Suppressor macrophage (primary cell): Measurements from ENCODE around the gene GSTCD.
"Not testable (repeated sequence)": the region's sequence is repeated elsewhere in the genome, so short reads cannot be mapped to it uniquely, and the experiment has no call there.

Experiments used
- DNase-seq, 4 experiments: peaks; one replicate each; pipeline ENCODE4 v3.0.0-alpha.2; 2020 to 2022

Gene GSTCD

GRCh38 chr4:105715692-105716278, 7.2 kb downstream of the GSTCD start:
- DNase-seq, result peak in 2 of 4 experiments; percentile 67 to 82

- no peak for DNase-seq
Measured at GRCh38 chr4:105719204-105719603, 10.6 kb downstream of the GSTCD start.

GRCh38 chr4:105725623-105726022, 17.0 kb downstream of the GSTCD start:
- no peak for DNase-seq

GRCh38 chr4:105729895-105730294, 21.3 kb downstream of the GSTCD start:
- DNase-seq, result not testable (repeated sequence)

GRCh38 chr4:105735217-105735616, 26.6 kb downstream of the GSTCD start:
- not testable (repeated sequence) for DNase-seq

- DNase-seq, result no peak
Measured at GRCh38 chr4:105741548-105741947, 33.0 kb downstream of the GSTCD start.

- no peak for DNase-seq
Measured at GRCh38 chr4:105748222-105748621, 39.6 kb downstream of the GSTCD start.

- DNase-seq, result no peak
Measured at GRCh38 chr4:105751718-105752299, 43.2 kb downstream of the GSTCD start.

GRCh38 chr4:105753361-105753760, 44.8 kb downstream of the GSTCD start:
- DNase-seq, result no peak

- peak in 3 of 4 experiments; percentile 2 to 23 (median 17) for DNase-seq
Measured at GRCh38 chr4:105755375-105755774, 46.8 kb downstream of the GSTCD start.

- DNase-seq, result no peak
Measured at GRCh38 chr4:105758958-105759357, 50.4 kb downstream of the GSTCD start.

GRCh38 chr4:105765690-105766407, 57.3 kb downstream of the GSTCD start:
- DNase-seq, result peak in 1 of 4 experiments; percentile 3

- no peak for DNase-seq
Measured at GRCh38 chr4:105767579-105767978, 59.0 kb downstream of the GSTCD start.

GRCh38 chr4:105770524-105770923, 61.9 kb downstream of the GSTCD start:
- not testable (repeated sequence) for DNase-seq

- DNase-seq, result not testable (repeated sequence)
Measured at GRCh38 chr4:105772065-105772464, 63.5 kb downstream of the GSTCD start.

GRCh38 chr4:105775760-105776415, 67.3 kb downstream of the GSTCD start:
- DNase-seq, result not testable (repeated sequence)

GRCh38 chr4:105780176-105780575, 71.6 kb downstream of the GSTCD start:
- no peak for DNase-seq

- no peak for DNase-seq
Measured at GRCh38 chr4:105784761-105785160, 76.2 kb downstream of the GSTCD start.

GRCh38 chr4:105785792-105786191, 77.2 kb downstream of the GSTCD start:
- no peak for DNase-seq

GRCh38 chr4:105786748-105787147, 78.2 kb downstream of the GSTCD start:
- no peak for DNase-seq

- no peak for DNase-seq
Measured at GRCh38 chr4:105797225-105797624, 88.6 kb downstream of the GSTCD start.

GRCh38 chr4:105805501-105806120, 97.0 kb downstream of the GSTCD start:
- DNase-seq, result no peak

GRCh38 chr4:105807496-105807895, 98.9 kb downstream of the GSTCD start:
- no peak for DNase-seq
